Hippocampal formation (tissue), 2 donors: ENCODE data around the gene GARIN5B.
A peak's percentile ranks its signal among the peaks of the same experiment; 100 is the strongest.
"Not testable (repeated sequence)": the region's sequence is repeated elsewhere in the genome, so short reads cannot be mapped to it uniquely, and the experiment has no call there.

Experiments
- DNase-seq, 2 donors: peaks; one replicate each; lab custom pipeline; 2025; lab: John Stamatoyannopoulos, UW

The GARIN5B gene

DNA sequence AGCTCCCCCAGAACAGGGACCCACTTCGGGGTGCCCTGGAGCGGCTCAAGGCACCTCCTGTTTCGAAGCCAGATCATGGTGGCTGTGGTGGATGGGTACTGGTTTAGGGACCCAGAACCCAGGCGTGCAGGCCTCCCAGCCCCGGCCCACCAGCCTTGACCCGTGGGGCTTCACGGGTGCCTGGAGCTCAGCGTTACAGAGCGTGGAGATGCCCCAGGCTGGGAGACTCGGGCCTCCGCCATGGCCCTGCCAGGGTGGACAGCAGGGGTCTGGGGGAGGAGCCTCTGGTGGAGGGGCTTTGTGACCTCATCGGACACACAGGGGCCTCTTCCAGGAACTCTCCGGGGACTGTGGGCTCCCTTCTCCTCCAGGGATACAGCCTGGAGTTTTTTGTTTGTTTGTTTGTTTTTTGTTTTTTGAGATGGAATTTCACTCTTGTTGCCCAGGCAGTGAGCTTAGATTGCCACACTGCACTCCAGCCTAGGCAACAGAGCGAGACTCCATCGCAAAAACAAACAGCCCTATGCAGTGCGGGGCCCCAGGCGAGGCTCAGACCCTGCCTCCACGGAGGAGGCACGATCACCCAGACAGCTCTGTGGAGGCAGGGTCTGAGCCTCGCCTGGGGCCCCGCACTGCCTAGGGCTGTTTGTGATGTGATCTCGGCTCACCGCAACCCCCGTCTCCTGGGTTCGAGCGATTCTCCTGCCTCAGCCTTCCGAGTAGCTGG lies at the start of gene GARIN5B:
GARIN5B (minus strand) TSS at position 271 of the 727 bp plus-strand sequence; CDS start at position 77, 194 bp downstream.
- DNase-seq = no peak

DNA sequence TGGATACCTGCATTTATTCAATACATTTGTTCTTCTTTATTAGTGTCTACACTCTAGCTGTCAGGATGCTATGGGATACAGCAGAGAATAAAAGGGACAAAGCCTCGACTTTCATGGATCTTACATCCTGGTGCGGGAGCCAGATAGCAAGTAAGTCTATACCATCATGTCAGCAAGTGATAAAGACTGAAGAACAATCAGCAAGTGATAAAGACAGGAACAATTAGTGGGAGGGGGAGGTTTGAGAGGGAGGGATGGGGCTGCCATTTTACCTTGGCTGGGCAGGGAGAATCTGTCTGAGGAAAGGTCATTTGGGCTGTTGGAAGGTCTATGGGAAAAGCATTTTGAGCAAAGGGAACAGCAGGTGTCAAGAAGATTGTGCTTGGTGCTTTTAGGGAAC lies 47.1 kb upstream of the GARIN5B start:
- DNase-seq = no peak

GRCh38 chr19:55409179-55409578 lies 46.1 kb upstream of the GARIN5B start:
- not testable (repeated sequence) for DNase-seq

- DNase-seq = no peak
Measured at GRCh38 chr19:55408533-55408872, 45.4 kb upstream of the GARIN5B start.

DNA sequence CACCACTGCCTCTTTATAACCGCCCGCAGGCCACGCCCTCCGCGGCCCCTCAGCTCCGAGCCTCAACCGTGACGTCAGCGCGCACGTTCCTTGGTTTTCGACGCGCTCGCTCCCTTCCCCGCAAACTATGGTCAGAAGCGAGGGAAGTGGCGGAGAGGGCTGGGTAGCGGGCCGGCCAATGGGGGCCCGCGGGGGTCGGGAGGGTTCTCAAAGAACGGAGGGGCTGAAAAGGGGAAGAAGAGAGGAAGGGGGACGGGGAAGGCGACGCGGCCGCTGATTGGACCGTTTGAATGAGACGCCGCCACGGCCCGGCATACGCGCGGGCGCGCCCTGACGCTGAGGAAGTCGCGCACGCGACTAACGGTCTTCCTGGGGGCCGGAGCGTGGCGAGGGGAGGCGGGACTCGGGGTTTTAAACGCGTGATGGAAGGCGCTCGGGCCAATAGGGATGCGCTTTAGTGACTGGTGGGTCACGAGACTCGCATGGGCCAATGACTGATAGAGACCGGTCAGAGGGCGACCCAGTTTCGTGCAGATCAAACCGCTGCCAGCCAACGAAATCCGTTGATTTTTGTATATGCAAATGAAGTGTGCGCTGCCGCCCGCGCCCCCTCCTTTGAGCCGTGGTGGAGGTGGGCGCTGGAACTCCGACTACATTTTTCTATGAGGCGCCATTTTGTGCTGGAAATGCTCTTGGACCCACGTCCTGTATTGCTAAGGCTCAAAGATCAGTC lies 44.9 kb upstream of the GARIN5B start:
- DNase-seq = peak; percentile 96 to 98

DNA sequence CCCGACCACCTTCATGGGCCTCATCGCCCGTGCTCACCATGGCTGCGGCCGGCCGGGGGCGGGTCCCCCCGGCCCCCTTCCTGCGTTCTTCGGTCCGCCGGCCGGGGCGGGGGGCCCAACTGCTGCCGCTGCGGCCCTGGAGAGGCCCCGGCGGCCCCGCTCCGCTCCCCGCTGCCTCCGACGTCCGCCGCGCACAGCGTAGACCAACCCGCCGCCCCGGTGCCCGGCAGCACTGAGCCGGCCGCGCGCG lies 44.4 kb upstream of the GARIN5B start, which contains the start of gene UBE2S:
UBE2S (minus strand) TSS at position 239 of the 250 bp plus-strand sequence; CDS start at position 40, 199 bp downstream.
- not testable (repeated sequence) for DNase-seq

- no peak for DNase-seq
Measured at GRCh38 chr19:55406826-55407549, 43.9 kb upstream of the GARIN5B start.

- DNase-seq = no peak
Measured at GRCh38 chr19:55406091-55406825, 43.2 kb upstream of the GARIN5B start.

- DNase-seq = no peak
Measured at GRCh38 chr19:55405638-55406037, 42.6 kb upstream of the GARIN5B start.

GRCh38 chr19:55402509-55402908 lies 39.4 kb upstream of the GARIN5B start:
- DNase-seq = no peak

DNA sequence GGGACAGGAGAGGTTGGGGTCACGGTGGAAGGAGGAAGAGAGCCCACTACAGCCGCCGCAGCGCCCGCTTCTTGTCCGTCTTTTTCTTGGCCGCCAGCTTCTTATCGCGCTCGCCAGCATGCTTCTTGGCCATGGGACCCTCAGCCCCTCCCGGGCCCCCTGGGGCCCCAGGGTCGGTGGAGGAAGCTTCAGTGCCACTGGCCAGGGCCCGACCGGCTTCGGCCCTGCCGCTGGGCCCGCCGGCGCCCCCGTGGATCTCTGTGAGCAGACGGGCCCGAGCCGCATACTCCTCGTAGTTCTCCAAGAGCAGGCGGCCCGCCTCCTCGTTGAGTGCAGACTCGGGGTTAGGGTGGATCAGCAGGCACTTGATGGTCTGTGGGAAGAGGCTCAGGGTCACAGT lies 38.3 kb upstream of the GARIN5B start:
- not testable (repeated sequence) for DNase-seq

DNA sequence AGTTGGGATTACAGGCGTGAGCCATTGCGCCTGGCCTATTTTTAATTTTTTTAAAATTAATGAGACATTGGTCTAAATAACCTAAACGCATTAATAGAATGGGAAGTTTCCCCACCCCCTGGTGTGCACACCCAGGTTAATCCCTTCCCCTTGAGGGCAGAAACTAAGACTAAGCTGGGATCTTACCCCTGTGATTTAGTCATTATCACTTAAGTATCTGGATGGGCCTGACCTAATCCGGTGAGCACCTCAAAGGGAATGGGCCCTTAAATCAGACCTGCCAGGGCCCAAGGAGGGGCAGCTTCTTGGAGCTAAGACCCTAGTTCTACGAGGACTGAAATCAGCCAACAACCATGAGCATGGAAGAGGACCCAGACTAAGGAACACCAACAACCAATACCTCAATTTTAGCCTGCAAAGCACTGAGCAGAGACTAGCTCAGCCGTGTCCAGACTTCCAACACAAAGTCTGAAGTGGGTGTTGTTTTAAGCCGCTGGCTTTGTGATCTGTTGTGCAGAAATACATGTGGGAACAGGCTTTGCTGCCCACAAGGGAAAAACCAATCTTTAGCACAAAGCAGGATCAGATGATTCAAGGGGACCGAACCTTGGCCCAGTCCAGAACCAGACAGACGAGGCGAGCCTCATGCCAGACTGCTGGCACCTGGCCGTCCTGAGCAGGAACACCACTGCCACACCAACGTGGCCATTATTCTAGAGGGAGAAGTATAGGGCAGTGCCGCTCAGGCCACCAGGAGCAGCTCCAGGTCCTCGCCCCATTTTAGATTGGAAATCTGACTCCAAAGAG lies 37.4 kb upstream of the GARIN5B start:
- no peak for DNase-seq

DNA sequence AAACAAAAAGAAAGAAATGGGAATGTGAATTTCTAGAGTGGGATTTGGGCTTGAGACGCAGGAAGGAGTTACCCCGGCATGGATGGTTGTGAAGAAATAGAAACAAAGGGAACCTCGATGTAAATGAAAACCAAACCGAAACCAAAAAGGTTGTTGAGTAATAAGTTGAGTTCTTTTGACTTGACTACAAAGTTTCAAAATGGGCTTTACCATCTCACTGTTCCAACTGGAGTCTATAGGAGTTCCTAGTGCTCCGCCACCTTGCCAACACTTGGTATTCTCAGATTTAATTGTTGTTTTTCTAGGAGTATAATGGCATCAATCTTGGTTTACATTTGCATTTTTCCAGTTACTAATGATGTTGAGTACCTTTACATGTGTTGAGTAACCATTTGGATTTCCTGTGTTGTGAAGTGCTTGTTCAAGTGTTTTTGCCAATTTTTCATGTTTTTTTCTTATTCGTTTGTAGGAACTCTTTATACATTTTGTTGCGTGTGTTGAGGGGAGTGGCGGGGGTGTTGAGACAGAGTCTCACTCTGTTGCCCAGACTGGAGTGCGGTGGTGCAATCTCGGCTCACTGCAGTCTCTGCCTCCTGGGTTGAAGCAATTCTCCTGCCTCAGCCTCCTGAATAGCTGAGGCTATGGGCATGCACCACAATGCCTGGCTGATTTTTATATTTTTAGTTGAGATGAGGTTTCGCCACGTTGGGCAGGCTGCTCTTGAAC lies 35.3 kb upstream of the GARIN5B start:
- no peak for DNase-seq

DNA sequence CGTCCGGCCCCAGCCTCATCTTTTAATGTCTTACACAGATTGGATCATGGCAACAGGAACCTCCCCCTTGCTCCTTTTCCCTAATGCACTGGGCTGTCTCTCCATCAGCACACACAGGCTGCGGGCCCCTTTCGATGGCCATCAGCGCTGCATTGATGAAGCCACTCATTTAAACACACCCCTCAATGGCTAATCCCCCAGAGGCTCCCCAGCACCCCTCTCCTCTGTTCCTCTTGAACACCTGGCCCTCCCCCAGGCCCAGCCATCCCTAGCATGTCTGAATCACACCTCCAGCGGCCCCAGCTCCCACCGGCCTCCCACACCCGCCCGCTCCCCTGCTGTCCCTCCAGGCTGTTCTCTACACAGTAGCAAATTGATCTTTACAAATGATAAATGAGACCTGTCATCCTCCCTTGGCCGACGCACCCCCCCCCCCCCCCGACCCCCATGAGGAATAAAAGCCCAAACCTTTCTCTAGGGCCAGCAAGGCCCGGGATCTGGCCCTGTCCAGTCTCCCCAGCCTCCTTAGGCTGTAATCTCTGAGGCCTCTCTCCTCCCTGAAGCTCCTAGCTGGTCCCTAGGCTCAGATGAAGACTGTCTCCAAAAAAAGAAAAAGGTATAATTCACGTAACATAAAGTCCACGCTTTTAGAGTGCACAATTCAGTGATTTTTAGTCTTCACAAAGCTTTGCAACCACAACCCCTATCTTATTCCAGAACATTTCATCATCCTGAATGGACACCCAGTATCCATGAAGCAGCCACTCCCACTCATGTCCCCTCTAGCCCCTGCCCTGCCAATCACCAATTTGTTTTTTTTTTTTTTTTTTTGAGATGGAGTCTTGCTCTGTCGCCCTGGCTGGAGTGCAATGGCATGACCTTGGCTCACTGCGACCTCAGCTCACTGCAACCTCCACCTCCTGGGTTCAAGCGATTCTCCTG lies 30.0 kb upstream of the GARIN5B start:
- no peak for DNase-seq

- no peak for DNase-seq
Measured at GRCh38 chr19:55391702-55392615, 28.9 kb upstream of the GARIN5B start.

GRCh38 chr19:55391191-55391670 lies 28.2 kb upstream of the GARIN5B start:
- DNase-seq = no peak

- DNase-seq = no peak
Measured at GRCh38 chr19:55390461-55390880, 27.4 kb upstream of the GARIN5B start.
